Sigmoid colon (tissue), 7 donors: ENCODE results near the gene LRRC46. TPM values are rescaled to one million over a fixed set of nuclear protein-coding genes. Genes with fewer than 3 reads are reported as not detected.
A peak's percentile ranks its signal among the peaks of the same experiment; 100 is the strongest.

Experiments used
- DNase-seq: peaks from one replicate; pipeline ENCODE4 v3.0.0-alpha.2; 2019
- H3K27ac ChIP-seq, 4 donors: fragments of 200-600 bp; sonication (generic); one replicate each; pipeline ENCODE4 v1.5.1; 2016 to 2019; ENCODE audit warnings: mild to moderate bottlenecking in 1 of 4
- H3K27me3 ChIP-seq, 3 donors: fragments of 200-600 bp; sonication (generic); one replicate each; pipeline ENCODE4 v1.5.1; 2019; ENCODE audit warnings: mild to moderate bottlenecking in 1 of 3
- H3K36me3 ChIP-seq, 4 donors: fragments of 200-600 bp; sonication (generic); one replicate each; pipeline ENCODE4 v1.5.1; 2016 to 2019
- H3K4me1 ChIP-seq, 4 donors: fragments of 200-600 bp; sonication (generic); one replicate each; pipeline ENCODE4 v1.5.1; 2017 to 2019
- H3K4me3 ChIP-seq, 4 donors: fragments of 200-600 bp; sonication (generic); one replicate each; pipeline ENCODE4 v1.5.1; 2017 to 2019; ENCODE audit warnings: mild to moderate bottlenecking in 2 of 4, moderate library complexity in 1 of 4
- H3K9me3 ChIP-seq, 4 donors: fragments of 200-600 bp in 3 of 4; sonication (generic) in 3 of 4; one replicate each; pipeline versions ENCODE4 v1.5.1 to v1.6.1; 2013 to 2019
- CTCF ChIP-seq, 4 experiments: fragments of 450-650 bp in 3 of 4; fragments of 200-600 bp in 1 of 4; IDR thresholded peaks; one replicate each; pipeline ENCODE4 v1.5.1; 2016 to 2019; ENCODE audit warnings: antibody characterized with exemption in 4 of 4, mild to moderate bottlenecking in 3 of 4, moderate library complexity in 2 of 4
- EP300 ChIP-seq, 4 donors: sonication (generic); formaldehyde crosslinking; IDR thresholded peaks; one replicate each; pipeline ENCODE4 v1.6.1; 2017; ENCODE audit warnings: antibody characterized with exemption in 4 of 4
- POLR2A ChIP-seq, 2 donors: fragments of 450-650 bp; IDR thresholded peaks; one replicate each; pipeline ENCODE4 v1.6.1; 2016; ENCODE audit warnings: antibody characterized with exemption in 2 of 2, mild to moderate bottlenecking in 2 of 2, moderate library complexity in 2 of 2
- POLR2AphosphoS5 ChIP-seq, 4 donors: sonication (generic); formaldehyde crosslinking; IDR thresholded peaks; one replicate each; pipeline ENCODE4 v1.6.1; 2017; ENCODE audit warnings: antibody characterized with exemption in 4 of 4
- WGBS, 2 donors: extraction: QIAGEN DNeasy Blood & Tissue Kit; methylation state at CpG; one replicate each; pipeline ENCODE4 v1.1.7; 2013; 5-methylcytosine and 5-hydroxymethylcytosine counted together
- intact Hi-C: fragments of 100-400 bp; cut with DNase I; formaldehyde crosslinking; loops from one replicate; pipeline ENCODE4 v1.15.1; 2023
- polyA plus RNA-seq, 3 donors: library from polyadenylated mRNA; stranded (reverse); fragments of 200-250 nt; gene quantifications; one replicate each; pipeline ENCODE4 v1.2.3, GENCODE V29; 2013
- total RNA-seq, 4 donors: library from RNA; depleted of rRNA; stranded (reverse); fragments of >200 nt; gene quantifications; one replicate each; pipeline ENCODE4 v1.1.0, GENCODE V29; 2016
- donor health status: healthy with polysubstance abuse.
- donor health status: Bipolar disorder and iron deficiency.
- donor health status: healthy.

Gene LRRC46
- under 1 TPM in 2 of 4 donors, not detected in 2; 0.28 to 0.36 TPM for total RNA-seq
- polyA plus RNA-seq, result under 1 TPM in 1 of 3 donors, not detected in 2; 0.48 TPM

GRCh38 chr17:47831003-47831933 is at the start of gene LRRC46, which contains the start of gene MRPL10:
TSS of gene LRRC46 (plus strand) at chr17:47831670. CDS start at chr17:47831990, 320 bp downstream.
TSS of gene MRPL10 (minus strand) at chr17:47831541. CDS start at chr17:47831511, 30 bp downstream.
- TF ChIP-seq EP300 (IDR thresholded peaks at IDR 0.05) (peak in 1 of 4 donors; percentile 64), POLR2A (IDR thresholded peaks at IDR 0.05) (peak; percentile 72 to 84), CTCF (IDR thresholded peaks at IDR 0.05) (no peak), POLR2AphosphoS5 (IDR thresholded peaks at IDR 0.05) (peak; percentile 91 to 97 (median 96))
- H3K4me3 ChIP-seq, result peak within 1 kb of the TSS; percentile 74 to 87 (median 78)
- 0% methylated on average over 42 of the region's 42 CpGs for WGBS, 2 donors
- peaks cover 0 to 25% (median 20%) of the 10 kb centered on the region in 4 donors for H3K4me1 ChIP-seq
- peak within 1 kb of the TSS; percentile 69 to 84 (median 82) for H3K27ac ChIP-seq
- peaks cover 3 to 34% (median 11%) of the 10 kb centered on the region in 4 donors for H3K36me3 ChIP-seq
- intact Hi-C loops, result no loop called here
- DNase-seq, result peak; percentile 97
- H3K9me3 ChIP-seq, result no peaks in the 10 kb centered on the region
- no peaks in the 10 kb centered on the region for H3K27me3 ChIP-seq

- Histone ChIP-seq H3K27ac (no peak overlapping the region), H3K9me3 (no peaks in the 10 kb centered on the region), H3K4me3 (no peak overlapping the region), H3K36me3 (no peaks in the 10 kb centered on the region), H3K27me3 (peaks cover 2 to 42% (median 20%) of the 10 kb centered on the region in 3 donors), H3K4me1 (peaks cover 0 to 10% (median 9%) of the 10 kb centered on the region in 4 donors)
- TF ChIP-seq POLR2A (IDR thresholded peaks at IDR 0.05), result no peak
- TF ChIP-seq EP300 (IDR thresholded peaks at IDR 0.05), result no peak
- TF ChIP-seq POLR2AphosphoS5 (IDR thresholded peaks at IDR 0.05), result no peak
- TF ChIP-seq CTCF (IDR thresholded peaks at IDR 0.05), result no peak
- intact Hi-C loops, result no loop called here
- no peak for DNase-seq
- WGBS, 2 donors, result 27 to 60% methylated on average over 5 of the region's 5 CpGs
Measured at GRCh38 chr17:47785538-47786123, 45.8 kb upstream of the LRRC46 start.

- TF ChIP-seq POLR2A (IDR thresholded peaks at IDR 0.05) (no peak), CTCF (IDR thresholded peaks at IDR 0.05) (peak in 3 of 4 experiments; percentile 35 to 48 (median 38))
- no peaks in the 10 kb centered on the region for H3K36me3 ChIP-seq
- intact Hi-C loops, result loop anchor here (5.0 kb wide), 1 partner anchor 93 kb away; no protein-coding TSS in a partner anchor
- peak overlapping the region in 2 of 4 donors; percentile 31 to 40 for H3K27ac ChIP-seq
- no peaks in the 10 kb centered on the region for H3K9me3 ChIP-seq
- H3K4me3 ChIP-seq, result peak overlapping the region; percentile 18 to 51 (median 42)
- DNase-seq, result no peak
- 2 to 4% methylated on average over 70 of the region's 70 CpGs for WGBS, 2 donors
- H3K27me3 ChIP-seq, result peaks cover 17 to 82% (median 54%) of the 10 kb centered on the region in 3 donors
- H3K4me1 ChIP-seq, result peaks cover 0 to 10% (median 9%) of the 10 kb centered on the region in 4 donors
Measured at GRCh38 chr17:47789611-47790561, 41.6 kb upstream of the LRRC46 start.

GRCh38 chr17:47791025-47791424 is 40.4 kb upstream of the LRRC46 start:
- H3K36me3 ChIP-seq, result no peaks in the 10 kb centered on the region
- H3K27ac ChIP-seq, result peak overlapping the region in 1 of 4 donors; percentile 7
- no peaks in the 10 kb centered on the region for H3K9me3 ChIP-seq
- intact Hi-C loops, result loop anchor here (5.0 kb wide), 1 partner anchor 94 kb away; no protein-coding TSS in a partner anchor
- no peak for TF ChIP-seq POLR2A (IDR thresholded peaks at IDR 0.05)
- TF ChIP-seq EP300 (IDR thresholded peaks at IDR 0.05), result no peak
- TF ChIP-seq CTCF (IDR thresholded peaks at IDR 0.05), result no peak
- no peak for TF ChIP-seq POLR2AphosphoS5 (IDR thresholded peaks at IDR 0.05)
- H3K4me3 ChIP-seq, result no peak overlapping the region
- no peak for DNase-seq
- peaks cover 17 to 88% (median 54%) of the 10 kb centered on the region in 3 donors for H3K27me3 ChIP-seq
- H3K4me1 ChIP-seq, result peaks cover 0 to 10% (median 9%) of the 10 kb centered on the region in 4 donors
- WGBS, 2 donors, result 26 to 41% methylated on average over 3 of the region's 3 CpGs
